MCF 10A (cell line): ENCODE measurements around the gene DCAF8L2. TPM values are rescaled to one million over a fixed set of nuclear protein-coding genes. Genes with fewer than 3 reads are reported as not detected.

Experiments used
- BruUV-seq: library from RNA; stranded (reverse); fragments of 400-500 nt; replicated peaks from 2 replicates; lab custom pipeline; 2021; lab: Mats Ljungman, UMichigan
- CTCF ChIA-PET: fragments of 300-600 bp; sonication (Branson Sonifier 250); formaldehyde crosslinking; extraction: SDS; loops from one replicate; lab custom pipeline; 2021; ENCODE audit warnings: antibody characterized with exemption, inconsistent platforms; lab: Yijun Ruan, JAX
- POLR2A ChIA-PET: fragments of 300-600, 350-650 bp; sonication (Branson Sonifier 250); formaldehyde crosslinking; extraction: SDS; loops from one replicate; lab custom pipeline; 2020; ENCODE audit warnings: antibody characterized with exemption, inconsistent platforms; lab: Yijun Ruan, JAX
- DNase-seq: peaks from one replicate; pipeline ENCODE4 v3.0.0-alpha.2; 2018; ENCODE audit not compliant: unreplicated experiment
- H3K27ac Mint-ChIP-seq: one replicate; pipeline ENCODE4 v1.8.0; 2022; ENCODE audit warnings: mild to moderate bottlenecking, low read depth, mixed read lengths; ENCODE audit not compliant: unreplicated experiment
- H3K27me3 Mint-ChIP-seq: one replicate; pipeline ENCODE4 v1.8.0; 2022; ENCODE audit warnings: mixed read lengths; ENCODE audit not compliant: insufficient read depth, unreplicated experiment
- H3K36me3 Mint-ChIP-seq: one replicate; pipeline ENCODE4 v1.8.0; 2022; ENCODE audit warnings: mild to moderate bottlenecking, moderate library complexity, mixed read lengths; ENCODE audit not compliant: insufficient read depth, unreplicated experiment
- H3K4me1 Mint-ChIP-seq: one replicate; pipeline ENCODE4 v1.8.0; 2022; ENCODE audit warnings: mixed read lengths; ENCODE audit not compliant: insufficient read depth, unreplicated experiment
- H3K4me3 Mint-ChIP-seq: one replicate; pipeline ENCODE4 v1.8.0; 2022; ENCODE audit warnings: mild to moderate bottlenecking, moderate library complexity, mixed read lengths; ENCODE audit not compliant: unreplicated experiment
- H3K9me3 Mint-ChIP-seq: one replicate; pipeline ENCODE4 v1.8.0; 2022; ENCODE audit warnings: mixed read lengths; ENCODE audit not compliant: unreplicated experiment
- CTCF ChIP-seq: fragments of 200-600 bp; IDR thresholded peaks from one replicate; pipeline ENCODE4 v1.8.0; 2022; ENCODE audit warnings: antibody characterized with exemption, mild to moderate bottlenecking; ENCODE audit not compliant: unreplicated experiment
- intact Hi-C: fragments of 100-400 bp; cut with micrococcal nuclease; formaldehyde crosslinking; loops from 2 replicates; pipeline ENCODE4 v1.14.1; 2022
- total RNA-seq: library from RNA; stranded (reverse); gene quantifications from 2 replicates; pipeline ENCODE4 v1.2.3, GENCODE V29; 2022

The DCAF8L2 gene
- total RNA-seq, 1 experiment from 2014 or later, result not detected

GRCh38 chrX:27583976-27584375 lies 6.2 kb upstream of the DCAF8L2 start:
- no peak for DNase-seq
- no peaks in the 10 kb centered on the region for H3K9me3 Mint-ChIP-seq
- H3K4me3 Mint-ChIP-seq, result no peak overlapping the region
- ChIA-PET CTCF (no interaction called here), POLR2A (no interaction called here)
- BruUV-seq, result no TSS peak
- TF ChIP-seq CTCF, result no peak
- no peaks in the 10 kb centered on the region for H3K27me3 Mint-ChIP-seq
- intact Hi-C loops, result no loop called here
- no peaks in the 10 kb centered on the region for H3K4me1 Mint-ChIP-seq
- H3K27ac Mint-ChIP-seq, result no peak overlapping the region
- no peaks in the 10 kb centered on the region for H3K36me3 Mint-ChIP-seq

- intact Hi-C loops, result no loop called here
- Mint-ChIP-seq H3K27ac (no peak overlapping the region), H3K4me1 (no peaks in the 10 kb centered on the region), H3K27me3 (no peaks in the 10 kb centered on the region), H3K36me3 (no peaks in the 10 kb centered on the region), H3K4me3 (no peak overlapping the region), H3K9me3 (peaks cover 8% of the 10 kb centered on the region)
- no peak for TF ChIP-seq CTCF
- no peak for DNase-seq
- ChIA-PET POLR2A (no interaction called here), CTCF (interaction anchor here (0.8 to 1.2 kb wide), 2 partner anchors 28 to 205 kb away, joined by 3 read pairs; no protein-coding TSS in a partner anchor)
- BruUV-seq, result no TSS peak
Measured at GRCh38 chrX:27591938-27592337, 1.8 kb downstream of the DCAF8L2 start.

GRCh38 chrX:27597508-27597907 lies 7.4 kb downstream of the DCAF8L2 start:
- H3K4me3 Mint-ChIP-seq, result no peak overlapping the region
- H3K4me1 Mint-ChIP-seq, result no peaks in the 10 kb centered on the region
- POLR2A ChIA-PET, result no interaction called here
- peaks cover 8% of the 10 kb centered on the region for H3K9me3 Mint-ChIP-seq
- no peak overlapping the region for H3K27ac Mint-ChIP-seq
- CTCF ChIA-PET, result interaction anchor here (0.6 to 1.1 kb wide), 2 partner anchors 86 to 257 kb away, joined by 3 to 4 read pairs; no protein-coding TSS in a partner anchor
- intact Hi-C loops, result no loop called here
- H3K36me3 Mint-ChIP-seq, result no peaks in the 10 kb centered on the region
- BruUV-seq, result no TSS peak
- no peak for TF ChIP-seq CTCF
- no peaks in the 10 kb centered on the region for H3K27me3 Mint-ChIP-seq
- DNase-seq, result no peak

- no peaks in the 10 kb centered on the region for H3K4me1 Mint-ChIP-seq
- POLR2A ChIA-PET, result no interaction called here
- no peak for DNase-seq
- no TSS peak for BruUV-seq
- no peak overlapping the region for H3K27ac Mint-ChIP-seq
- TF ChIP-seq CTCF, result no peak
- no peak overlapping the region for H3K4me3 Mint-ChIP-seq
- no peaks in the 10 kb centered on the region for H3K36me3 Mint-ChIP-seq
- peaks cover 2% of the 10 kb centered on the region for H3K9me3 Mint-ChIP-seq
- H3K27me3 Mint-ChIP-seq, result no peaks in the 10 kb centered on the region
- CTCF ChIA-PET, result no interaction called here
- intact Hi-C loops, result no loop called here
Measured at GRCh38 chrX:27598312-27598711, 8.2 kb downstream of the DCAF8L2 start.
